ENCODE results near the gene NPL. TPM values are rescaled to one million over a fixed set of nuclear protein-coding genes. Genes with fewer than 3 reads are reported as not detected.

The NPL gene
- total RNA-seq, 4 donors from 2014 or later: 9.6 to 94.5 (median 11.4) TPM; not detected in 1

GRCh38 chr1:182791281-182792179 is 2.0 kb downstream of the NPL start:
- Histone ChIP-seq H3K4me1 (peaks cover 4 to 17% (median 14%) of the 10 kb centered on the region in 4 donors), H3K27ac (no peak overlapping the region), H3K9me3 (no peaks in the 10 kb centered on the region), H3K4me3 (no peak overlapping the region), H3K27me3 (no peaks in the 10 kb centered on the region), H3K36me3 (no peaks in the 10 kb centered on the region)
- DNase-seq: no peak
- intact Hi-C loops (cut with DNase I; ENCODE audit: low total_unique reads): no loop called here
- no peak for TF ChIP-seq EP300 (IDR thresholded peaks at IDR 0.05; ENCODE audit: low read depth)
- in situ Hi-C loops (cut with MboI; ENCODE audit: low pct_ligation_motif_present in 1 of 4, low pct_unique_long_range_greater_than_20kb in 1 of 4, low sequenced_read_pairs in 3 of 4): loop anchor here (10.0 to 25.0 kb wide), 3 partner anchors 329 to 704 kb away; partner anchors contain the start of gene RGSL1 (in 1 of the 4)
- 89 to 90% methylated on average over 8 of the region's 8 CpGs for WGBS, 2 donors (ENCODE audit: low coverage in 1 of 2)

- no peak overlapping the region for H3K4me3 ChIP-seq
- peaks cover 0 to 10% (median 8%) of the 10 kb centered on the region in 4 donors for H3K4me1 ChIP-seq
- H3K27me3 ChIP-seq: no peaks in the 10 kb centered on the region
- H3K9me3 ChIP-seq: no peaks in the 10 kb centered on the region
- 79 to 81% methylated on average over 2 of the region's 2 CpGs for WGBS, 2 donors (ENCODE audit: low coverage in 1 of 2)
- TF ChIP-seq EP300 (IDR thresholded peaks at IDR 0.05; ENCODE audit: low read depth) (no peak), CTCF (IDR thresholded peaks at IDR 0.05) (no peak), POLR2A (IDR thresholded peaks at IDR 0.05) (no peak), POLR2AphosphoS5 (IDR thresholded peaks at IDR 0.05) (no peak)
- intact Hi-C loops (cut with DNase I; ENCODE audit: low total_unique reads): no loop called here
- no peak for DNase-seq
- in situ Hi-C loops (cut with MboI; ENCODE audit: low pct_ligation_motif_present in 1 of 4, low pct_unique_long_range_greater_than_20kb in 1 of 4, low sequenced_read_pairs in 3 of 4): loop anchor here (10.0 to 25.0 kb wide), 3 partner anchors 332 to 707 kb away; partner anchors contain the start of gene RGSL1 (in 1 of the 4)
- no peaks in the 10 kb centered on the region for H3K36me3 ChIP-seq
- H3K27ac ChIP-seq: peak overlapping the region in 2 of 4 donors; percentile 20 to 52
Observed at GRCh38 chr1:182794091-182794490, 4.5 kb downstream of the NPL start.

- DNase-seq: no peak
- H3K4me1 ChIP-seq: peaks cover 0 to 8% (median 6%) of the 10 kb centered on the region in 4 donors
- peak overlapping the region in 3 of 4 donors; percentile 13 to 52 (median 20) for H3K27ac ChIP-seq
- H3K4me3 ChIP-seq: no peak overlapping the region
- no peak for TF ChIP-seq EP300 (IDR thresholded peaks at IDR 0.05; ENCODE audit: low read depth)
- TF ChIP-seq POLR2A (IDR thresholded peaks at IDR 0.05): no peak
- no peak for TF ChIP-seq CTCF (IDR thresholded peaks at IDR 0.05)
- TF ChIP-seq POLR2AphosphoS5 (IDR thresholded peaks at IDR 0.05): no peak
- no peaks in the 10 kb centered on the region for H3K9me3 ChIP-seq
- WGBS, 2 donors (ENCODE audit: low coverage in 1 of 2): 69 to 92% methylated on average over 2 to 3 of the region's 3 CpGs
- no peaks in the 10 kb centered on the region for H3K36me3 ChIP-seq
- in situ Hi-C loops (cut with MboI; ENCODE audit: low pct_ligation_motif_present in 1 of 4, low pct_unique_long_range_greater_than_20kb in 1 of 4, low sequenced_read_pairs in 3 of 4): loop anchor here (10.0 to 25.0 kb wide), 3 partner anchors 332 to 707 kb away; partner anchors contain the start of gene RGSL1 (in 1 of the 4)
- H3K27me3 ChIP-seq: no peaks in the 10 kb centered on the region
- intact Hi-C loops (cut with DNase I; ENCODE audit: low total_unique reads): no loop called here
Observed at GRCh38 chr1:182794676-182795201, 5.2 kb downstream of the NPL start.

GRCh38 chr1:182795563-182796228 is 6.1 kb downstream of the NPL start:
- TF ChIP-seq POLR2A (IDR thresholded peaks at IDR 0.05) (no peak), CTCF (IDR thresholded peaks at IDR 0.05) (no peak), EP300 (IDR thresholded peaks at IDR 0.05; ENCODE audit: low read depth) (no peak), POLR2AphosphoS5 (IDR thresholded peaks at IDR 0.05) (no peak)
- no peak for DNase-seq
- intact Hi-C loops (cut with DNase I; ENCODE audit: low total_unique reads): no loop called here
- H3K36me3 ChIP-seq: no peaks in the 10 kb centered on the region
- 63 to 70% methylated on average over 8 of the region's 8 CpGs for WGBS, 2 donors (ENCODE audit: low coverage in 1 of 2)
- no peaks in the 10 kb centered on the region for H3K9me3 ChIP-seq
- no peaks in the 10 kb centered on the region for H3K27me3 ChIP-seq
- in situ Hi-C loops (cut with MboI; ENCODE audit: low pct_ligation_motif_present in 1 of 4, low pct_unique_long_range_greater_than_20kb in 1 of 4, low sequenced_read_pairs in 3 of 4): loop anchor here (10.0 to 25.0 kb wide), 3 partner anchors 333 to 708 kb away; partner anchors contain the start of gene RGSL1 (in 1 of the 4)
- peak overlapping the region in 1 of 4 donors; percentile 20 for H3K27ac ChIP-seq
- H3K4me3 ChIP-seq: no peak overlapping the region
- no peaks in the 10 kb centered on the region for H3K4me1 ChIP-seq
